ENCODE data around the gene VSIR. TPM values are rescaled to one million over a fixed set of nuclear protein-coding genes. Genes with fewer than 3 reads are reported as not detected.

VSIR gene
- total and polyA plus RNA-seq, 9 of the 15 experiments (the other 6 are each of a cell fraction or from before 2014, with no cell fraction given): 0.14 to 20.5 (median 9.3) TPM

DNA sequence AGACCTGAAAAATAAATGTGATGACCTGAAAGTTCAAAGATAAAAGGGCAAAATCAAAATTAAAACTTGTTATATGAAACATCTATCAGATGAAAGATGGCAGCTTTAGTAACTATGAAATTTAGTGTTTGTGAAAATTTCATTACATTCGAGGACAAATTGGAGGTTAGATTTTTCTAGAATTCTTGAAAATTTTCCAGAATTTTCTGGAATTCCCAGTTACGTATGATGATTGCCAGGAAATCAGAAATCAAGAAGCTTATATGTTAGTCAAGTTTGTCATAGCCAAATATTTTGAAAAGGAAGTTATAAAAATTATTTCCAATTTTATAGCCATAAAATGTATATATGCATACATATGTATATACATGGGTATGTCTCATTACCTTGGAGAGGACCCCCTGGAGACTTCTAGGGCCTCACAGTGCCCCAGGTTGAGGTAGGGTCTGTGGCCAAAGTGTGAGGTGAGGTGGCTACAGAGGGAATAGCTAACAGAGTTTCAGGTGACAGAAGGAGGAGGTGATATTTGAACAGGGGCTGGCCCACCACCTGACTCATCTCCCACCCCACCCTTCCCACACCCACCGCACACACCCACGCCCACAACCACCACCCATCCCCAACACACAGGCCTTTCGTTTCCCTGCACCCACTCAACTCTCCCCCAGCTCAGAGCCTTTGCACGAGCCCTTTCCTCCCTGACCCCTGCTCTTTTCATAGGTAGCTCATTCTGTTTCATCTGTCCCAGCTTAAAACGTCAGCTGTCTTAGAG lies 75.2 kb downstream of the VSIR start:
- ATAC-seq (no peak), DNase-seq (ENCODE audit: extremely low read depth in 1 of 4, low spot score in 3 of 4) (peak in 3 of 4 experiments; percentile 48 to 78 (median 74))

More for the DNA sequence above, 75.2 kb downstream of the VSIR start:
- FAIRE-seq: peak; percentile 69
- 15% methylated on average over 7 of the region's 7 CpGs for WGBS (ENCODE audit: insufficient coverage, low coverage, missing lambda C conversion rate)
- POLR2A ChIA-PET: interaction anchor here (0.6 to 1.1 kb wide), 5 partner anchors 9 to 384 kb away, joined by 3 to 5 read pairs (median 3); partner anchors contain the start of gene C10orf105
- no peaks in the 10 kb centered on the region for H3K9me3 ChIP-seq (replicated peaks; ENCODE audit: control insufficient read depth, insufficient read depth, low read depth, low read length)
- CTCF ChIA-PET (ENCODE audit: low intra/inter-chr PET ratio): no interaction called here
- no peak overlapping the region for H3K4me2 ChIP-seq (ENCODE audit: insufficient read depth, low read length)
- H4K20me1 ChIP-seq (replicated peaks; ENCODE audit: control insufficient read depth, insufficient read depth, low read length): no peaks in the 10 kb centered on the region
- no peak overlapping the region for H2AFZ ChIP-seq (ENCODE audit: low read depth, low read length)
- H3K27ac ChIP-seq (ENCODE audit: extremely low read depth, low read depth, low read length): no peak overlapping the region
- peaks cover 13 to 55% of the 10 kb centered on the region in 2 experiments for H3K4me1 ChIP-seq (replicated peaks in 1 of 2; ENCODE audit: control insufficient read depth in 2 of 2, insufficient read depth in 2 of 2, low read length in 2 of 2)
- no peaks in the 10 kb centered on the region for H3K27me3 ChIP-seq (ENCODE audit: control insufficient read depth in 2 of 2, insufficient read depth in 2 of 2, low read length in 2 of 2)
- H3K4me3 ChIP-seq: no peak overlapping the region
- in situ Hi-C loops (cut with MboI) (no loop called here), intact Hi-C loops (cut with micrococcal nuclease) (loop anchor here (5.0 kb wide), 4 partner anchors 61 to 316 kb away; no protein-coding TSS in a partner anchor)
- no peaks in the 10 kb centered on the region for H3K9me1 ChIP-seq (ENCODE audit: control insufficient read depth, insufficient read depth, low read length)
- no TSS peak for BruUV-seq (replicated peaks)
- H3K36me3 ChIP-seq (ENCODE audit: control insufficient read depth, insufficient read depth, low read length): no peaks in the 10 kb centered on the region
- TF ChIP-seq ZBTB7A (IDR thresholded peaks at IDR 0.05; ENCODE audit: borderline replicate concordance, control insufficient read depth, low read depth, low read length) (peak; percentile 33; the same call in 1 of the 2 replicates), HDGF (IDR thresholded peaks at IDR 0.05) (no peak), ETV5 (CRISPR knock-in tag; IDR thresholded peaks at IDR 0.05; ENCODE audit: low read depth) (no peak), EGR1 (conservative IDR thresholded peaks at IDR 0.05) (peak; percentile 85)
- H3K9ac ChIP-seq (ENCODE audit: insufficient read depth in 1 of 2, low read depth in 2 of 2, low read length in 2 of 2): peak overlapping the region in 1 of 2 experiments; percentile 56; a peak in 1 of 4 replicates
- no peaks in the 10 kb centered on the region for H3K79me2 ChIP-seq (ENCODE audit: control insufficient read depth, insufficient read depth, low read length)

Small RNAs within 50 kb of the gene (microRNA-seq; reads per million reads assigned to microRNA genes)
- not detected for gene MIR7152 (ENCODE audit: borderline microRNAs expressed)

Small RNAs within 50 kb of the gene (small RNA-seq; reads per million reads assigned to genes)
- gene MIR7152: not detected

Other genes starting within 250 kb of the VSIR start
- gene C10orf105, start 53.7 kb downstream of the VSIR start, total RNA-seq (2014; rRNA removed): not detected in 2 replicates
- 0.03 and 0.04 TPM in 2 replicates for gene C10orf105, start 53.7 kb downstream of the VSIR start, total RNA-seq (2014; rRNA removed; fragmentation: Illumina TruSeq; extraction: Trizol)
- 0.15 and 0.25 TPM in 2 replicates for gene C10orf105, start 53.7 kb downstream of the VSIR start, total RNA-seq (2015; rRNA removed; fragmentation: Illumina TruSeq; extraction: Trizol)
- 0.09 TPM in 2 replicates for gene C10orf105, start 53.7 kb downstream of the VSIR start, total RNA-seq (2021)
- 0.04 TPM in 2 replicates for gene C10orf105, start 53.7 kb downstream of the VSIR start, polyA plus RNA-seq (2011; rRNA removed)
- 0.03 and 0.07 TPM in 2 replicates for gene C10orf105, start 53.7 kb downstream of the VSIR start, polyA plus RNA-seq (2014; fragmentation: Illumina TruSeq; extraction: Trizol)
- gene C10orf105, start 53.7 kb downstream of the VSIR start, polyA plus RNA-seq (2014; fragmentation: Nextera tagmentation; extraction: Ambion mirVana): not detected
- gene C10orf105, start 53.7 kb downstream of the VSIR start, polyA plus RNA-seq (2014; rRNA removed): 0.04 and 0.11 TPM in 2 replicates
- gene PSAP, start 77.7 kb upstream of the VSIR start, total RNA-seq (2014; rRNA removed): 300 and 431 TPM in 2 replicates
- 231 and 245 TPM in 2 replicates for gene PSAP, start 77.7 kb upstream of the VSIR start, total RNA-seq (2014; rRNA removed; fragmentation: Illumina TruSeq; extraction: Trizol)
- gene PSAP, start 77.7 kb upstream of the VSIR start, total RNA-seq (2015; rRNA removed; fragmentation: Illumina TruSeq; extraction: Trizol): 354 and 357 TPM in 2 replicates
- 458 and 473 TPM in 2 replicates for gene PSAP, start 77.7 kb upstream of the VSIR start, total RNA-seq (2021)
- gene PSAP, start 77.7 kb upstream of the VSIR start, polyA plus RNA-seq (2011; rRNA removed): 613 and 630 TPM in 2 replicates
- gene PSAP, start 77.7 kb upstream of the VSIR start, polyA plus RNA-seq (2014; fragmentation: Illumina TruSeq; extraction: Trizol): 439 and 442 TPM in 2 replicates
- 100 to 1,000 TPM; 429 to 700 TPM for gene PSAP, start 77.7 kb upstream of the VSIR start, polyA plus RNA-seq (2014; fragmentation: Nextera tagmentation; extraction: Ambion mirVana)
- gene PSAP, start 77.7 kb upstream of the VSIR start, polyA plus RNA-seq (2014; rRNA removed): 399 and 425 TPM in 2 replicates
- gene CHST3, start 190.9 kb upstream of the VSIR start, total RNA-seq (2014; rRNA removed): 0.23 and 0.33 TPM in 2 replicates
- gene CHST3, start 190.9 kb upstream of the VSIR start, total RNA-seq (2014; rRNA removed; fragmentation: Illumina TruSeq; extraction: Trizol): 0.13 and 0.15 TPM in 2 replicates
- 1.3 TPM in 2 replicates for gene CHST3, start 190.9 kb upstream of the VSIR start, total RNA-seq (2015; rRNA removed; fragmentation: Illumina TruSeq; extraction: Trizol)
- gene CHST3, start 190.9 kb upstream of the VSIR start, total RNA-seq (2021): 0.38 and 0.42 TPM in 2 replicates
- 0.06 and 0.18 TPM in 2 replicates for gene CHST3, start 190.9 kb upstream of the VSIR start, polyA plus RNA-seq (2011; rRNA removed)
- gene CHST3, start 190.9 kb upstream of the VSIR start, polyA plus RNA-seq (2014; fragmentation: Illumina TruSeq; extraction: Trizol): 0.17 and 0.18 TPM in 2 replicates
- gene CHST3, start 190.9 kb upstream of the VSIR start, polyA plus RNA-seq (2014; fragmentation: Nextera tagmentation; extraction: Ambion mirVana): under 1 TPM; 0.01 to 0.04 TPM
- gene CHST3, start 190.9 kb upstream of the VSIR start, polyA plus RNA-seq (2014; rRNA removed): 0.07 and 0.34 TPM in 2 replicates